Measurements from ENCODE around the gene MEGF6.
A peak's percentile ranks its signal among the peaks of the same experiment; 100 is the strongest.

MEGF6 gene

DNA sequence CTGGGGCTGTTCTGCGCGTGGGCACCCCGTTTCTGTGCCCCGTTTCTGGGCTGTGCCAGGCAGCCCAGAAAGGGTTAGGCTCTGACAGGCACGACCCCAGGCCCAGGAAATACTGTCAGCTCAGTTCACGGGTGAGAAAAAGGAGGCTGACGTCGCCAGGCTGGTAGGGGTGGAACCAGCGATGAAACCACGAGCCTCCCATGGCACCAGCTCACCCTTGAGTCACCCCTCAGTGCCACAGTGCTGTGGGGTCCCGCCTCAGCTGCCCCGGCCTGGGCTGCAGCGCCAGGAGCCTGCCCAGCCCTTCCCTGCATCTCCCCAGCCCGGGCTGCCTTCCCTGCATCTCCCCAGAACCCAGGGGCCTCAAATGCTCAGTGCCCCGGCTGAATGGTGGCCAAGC, 11.5 kb downstream of the MEGF6 start:
- H3K9me3 ChIP-seq (ENCODE audit: severe bottlenecking) = peaks cover 6% of the 10 kb centered on the region
- TF ChIP-seq CTCF (IDR thresholded peaks at IDR 0.05; ENCODE audit: low read depth, low read length) = no peak
- no peak for DNase-seq
- H3K27me3 ChIP-seq (ENCODE audit: insufficient read depth, low read depth, severe bottlenecking) = no peaks in the 10 kb centered on the region
- H3K36me3 ChIP-seq = no peaks in the 10 kb centered on the region
- H3K27ac ChIP-seq = no peak overlapping the region
- no peak overlapping the region for H3K4me3 ChIP-seq (ENCODE audit: low read depth, low read length)

- H3K36me3 ChIP-seq = no peaks in the 10 kb centered on the region
- H3K27me3 ChIP-seq (ENCODE audit: insufficient read depth, low read depth, severe bottlenecking) = no peaks in the 10 kb centered on the region
- no peak for DNase-seq
- TF ChIP-seq CTCF (IDR thresholded peaks at IDR 0.05; ENCODE audit: low read depth, low read length) = no peak
- H3K9me3 ChIP-seq (ENCODE audit: severe bottlenecking) = peaks cover 1% of the 10 kb centered on the region
- H3K4me3 ChIP-seq (ENCODE audit: low read depth, low read length) = no peak overlapping the region
- peak overlapping the region; percentile 22; the same call in 1 of the 2 replicates for H3K27ac ChIP-seq
Measured at GRCh38 chr1:3599286-3599811, 12.0 kb downstream of the MEGF6 start.

- Histone ChIP-seq H3K9me3 (ENCODE audit: severe bottlenecking) (no peaks in the 10 kb centered on the region), H3K4me3 (ENCODE audit: low read depth, low read length) (no peak overlapping the region), H3K27me3 (ENCODE audit: insufficient read depth, low read depth, severe bottlenecking) (no peaks in the 10 kb centered on the region), H3K36me3 (no peaks in the 10 kb centered on the region), H3K27ac (peak overlapping the region; percentile 35)
- DNase-seq = no peak
- TF ChIP-seq CTCF (IDR thresholded peaks at IDR 0.05; ENCODE audit: low read depth, low read length) = no peak
Measured at GRCh38 chr1:3598522-3599285, 12.6 kb downstream of the MEGF6 start.

DNA sequence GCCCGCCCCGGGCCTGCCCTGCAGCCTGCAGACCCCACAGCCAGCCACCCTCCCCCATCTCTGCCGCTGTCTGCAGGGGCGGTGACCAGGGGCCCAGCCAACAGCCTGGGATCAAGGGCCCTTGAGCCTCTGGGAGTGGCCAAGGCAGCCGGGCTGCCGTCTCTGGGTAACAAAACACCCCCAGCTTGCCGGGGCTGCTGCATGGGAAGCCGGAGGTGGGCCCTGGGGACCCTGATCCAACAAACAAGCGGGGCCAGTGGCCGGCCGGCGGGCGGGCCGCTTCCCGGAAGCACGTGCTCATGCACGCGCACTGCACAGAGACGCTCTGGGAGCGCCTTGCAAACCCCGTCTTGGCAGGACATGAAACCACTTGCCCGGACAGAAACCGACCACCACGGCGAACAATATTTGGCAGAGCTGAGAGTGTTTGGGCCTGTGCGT, 13.2 kb downstream of the MEGF6 start:
- no peak overlapping the region for H3K4me3 ChIP-seq (ENCODE audit: low read depth, low read length)
- no peak for DNase-seq
- H3K27ac ChIP-seq = peak overlapping the region; percentile 35
- H3K27me3 ChIP-seq (ENCODE audit: insufficient read depth, low read depth, severe bottlenecking) = no peaks in the 10 kb centered on the region
- TF ChIP-seq CTCF (IDR thresholded peaks at IDR 0.05; ENCODE audit: low read depth, low read length) = no peak
- no peaks in the 10 kb centered on the region for H3K9me3 ChIP-seq (ENCODE audit: severe bottlenecking)
- no peaks in the 10 kb centered on the region for H3K36me3 ChIP-seq

DNA sequence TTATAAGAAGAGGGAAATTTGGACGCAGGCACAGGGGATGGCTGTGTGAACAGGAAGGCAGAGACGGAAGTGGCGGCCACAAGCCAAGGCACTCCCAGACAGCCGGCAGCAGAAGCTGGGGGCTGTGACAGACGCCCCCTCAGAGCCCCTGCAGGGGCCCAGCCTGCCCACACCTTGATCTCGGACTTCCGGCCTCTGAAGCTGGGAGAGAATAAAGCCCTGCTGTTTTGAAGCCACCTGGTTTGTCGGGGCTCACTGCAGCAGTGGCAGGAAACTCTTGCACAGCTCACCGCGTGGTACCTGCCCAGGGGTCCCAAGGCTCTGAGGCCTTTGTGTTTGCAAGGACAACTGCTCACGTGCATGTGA, 13.7 kb downstream of the MEGF6 start:
- TF ChIP-seq CTCF (IDR thresholded peaks at IDR 0.05; ENCODE audit: low read depth, low read length) = no peak
- H3K27me3 ChIP-seq (ENCODE audit: insufficient read depth, low read depth, severe bottlenecking) = no peaks in the 10 kb centered on the region
- no peak overlapping the region for H3K4me3 ChIP-seq (ENCODE audit: low read depth, low read length)
- H3K9me3 ChIP-seq (ENCODE audit: severe bottlenecking) = no peaks in the 10 kb centered on the region
- no peaks in the 10 kb centered on the region for H3K36me3 ChIP-seq
- H3K27ac ChIP-seq = peak overlapping the region; percentile 35
- no peak for DNase-seq

Data from WERI-Rb-1 (cell line).